ENCODE results near the gene NXPH3. TPM values are rescaled to one million over a fixed set of nuclear protein-coding genes. Genes with fewer than 3 reads are reported as not detected.

Gene NXPH3
- total and polyA plus RNA-seq, 10 of the 15 experiments (the other 5 are each of a cell fraction or from before 2014, with no cell fraction given): 0.08 to 0.35 (median 0.12) TPM; not detected in 2

DNA sequence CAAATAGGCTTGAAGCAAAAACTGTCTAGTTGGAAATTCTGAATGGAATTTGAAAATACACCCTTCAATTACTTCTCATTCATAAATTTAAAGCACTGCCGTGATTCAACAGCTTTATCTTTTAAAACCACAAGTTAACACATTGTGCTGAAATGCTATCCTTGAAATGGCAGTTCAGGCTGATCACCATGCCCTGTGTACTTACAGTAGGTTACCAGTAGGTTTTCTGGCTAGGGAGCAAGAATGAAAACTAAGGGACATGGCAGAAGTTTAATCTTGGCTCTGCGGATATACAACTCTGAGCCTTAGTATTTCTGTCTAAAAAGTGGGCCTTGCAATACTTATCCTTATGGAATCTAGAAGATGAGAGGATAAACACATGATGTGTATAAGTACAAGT is 28.0 kb downstream of the NXPH3 start:
- no peaks in the 10 kb centered on the region for H3K79me2 ChIP-seq (ENCODE audit: control insufficient read depth, insufficient read depth, low read length)
- ATAC-seq: no peak
- intact Hi-C loops (cut with micrococcal nuclease; ENCODE audit: unreplicated experiment) (no loop called here), in situ Hi-C loops (cut with MboI) (no loop called here)
- H3K9ac ChIP-seq (ENCODE audit: control insufficient read depth, insufficient read depth, low read length): no peak overlapping the region
- H3K27me3 ChIP-seq (replicated peaks in 1 of 2; ENCODE audit: control insufficient read depth in 2 of 2, insufficient read depth in 2 of 2, low read length in 1 of 2): no peaks in the 10 kb centered on the region
- POLR2A ChIA-PET: interaction anchor here (0.6 to 1.4 kb wide), 2 partner anchors 81 to 200 kb away, joined by 3 to 6 read pairs; no protein-coding TSS in a partner anchor
- H3K9me3 ChIP-seq (replicated peaks; ENCODE audit: control insufficient read depth, insufficient read depth, low read length): no peaks in the 10 kb centered on the region
- no peak overlapping the region for H2AFZ ChIP-seq (ENCODE audit: control insufficient read depth, low read depth, low read length)
- BruUV-seq (replicated peaks): no TSS peak
- H3K4me3 ChIP-seq: no peak overlapping the region
- no peak for FAIRE-seq
- no peak overlapping the region for H3K4me2 ChIP-seq (ENCODE audit: control insufficient read depth, insufficient read depth)
- SMC1A ChIA-PET (ENCODE audit: uncharacterized antibody, unreplicated experiment): interaction anchor here (0.6 to 1.6 kb wide), 2 partner anchors 12 to 92 kb away, joined by 4 read pairs; no protein-coding TSS in a partner anchor
- H3K36me3 ChIP-seq (ENCODE audit: control insufficient read depth in 2 of 2, insufficient read depth in 2 of 2, low read length in 1 of 2): peaks cover 10 to 16% of the 10 kb centered on the region in 2 experiments
- RAD21 ChIA-PET (ENCODE audit: unreplicated experiment): no interaction called here
- DNase-seq (ENCODE audit: low read depth, low spot score): no peak
- TF ChIP-seq EP300 (IDR thresholded peaks at IDR 0.05; ENCODE audit: borderline replicate concordance in 1 of 2, control insufficient read depth in 1 of 2, low read depth in 2 of 2, low read length in 2 of 2) (no peak), POU2F2 (IDR thresholded peaks at IDR 0.05; ENCODE audit: borderline replicate concordance, low read depth, low read length) (no peak), WRNIP1 (IDR thresholded peaks at IDR 0.05; ENCODE audit: borderline replicate concordance, low read depth, low read length) (no peak), BHLHE40 (IDR thresholded peaks at IDR 0.05; ENCODE audit: borderline replicate concordance in 1 of 2, low read depth in 2 of 2, low read length in 1 of 2) (no peak), JUNB (IDR thresholded peaks at IDR 0.05) (no peak), HCFC1 (IDR thresholded peaks at IDR 0.05; ENCODE audit: low read length) (no peak), CBX3 (IDR thresholded peaks at IDR 0.05; ENCODE audit: borderline replicate concordance, low read depth) (no peak), CEBPB (IDR thresholded peaks at IDR 0.05; ENCODE audit: borderline replicate concordance in 1 of 2, low read depth in 2 of 2, low read length in 2 of 2) (no peak), LARP7 (IDR thresholded peaks at IDR 0.05) (no peak), NFXL1 (IDR thresholded peaks at IDR 0.05; ENCODE audit: borderline replicate concordance) (no peak), ZBED1 (IDR thresholded peaks at IDR 0.05; ENCODE audit: borderline replicate concordance) (no peak), KAT2A (conservative IDR thresholded peaks at IDR 0.05; ENCODE audit: control insufficient read depth, low read depth, low read length) (no peak), STAT3 (IDR thresholded peaks at IDR 0.05; ENCODE audit: low read depth, low read length) (no peak), POLR2A (IDR thresholded peaks at IDR 0.05; ENCODE audit: low read depth, low read length) (no peak), SREBF2 (IDR thresholded peaks at IDR 0.05; ENCODE audit: low read length) (no peak)
- TF ChIP-seq, protein P1, sequence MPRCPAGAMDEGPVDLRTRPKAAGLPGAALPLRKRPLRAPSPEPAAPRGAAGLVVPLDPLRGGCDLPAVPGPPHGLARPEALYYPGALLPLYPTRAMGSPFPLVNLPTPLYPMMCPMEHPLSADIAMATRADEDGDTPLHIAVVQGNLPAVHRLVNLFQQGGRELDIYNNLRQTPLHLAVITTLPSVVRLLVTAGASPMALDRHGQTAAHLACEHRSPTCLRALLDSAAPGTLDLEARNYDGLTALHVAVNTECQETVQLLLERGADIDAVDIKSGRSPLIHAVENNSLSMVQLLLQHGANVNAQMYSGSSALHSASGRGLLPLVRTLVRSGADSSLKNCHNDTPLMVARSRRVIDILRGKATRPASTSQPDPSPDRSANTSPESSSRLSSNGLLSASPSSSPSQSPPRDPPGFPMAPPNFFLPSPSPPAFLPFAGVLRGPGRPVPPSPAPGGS (IDR thresholded peaks at IDR 0.05; ENCODE audit: borderline replicate concordance, insufficient read depth, low read depth, low read length, poor library complexity, severe bottlenecking): no peak
- TF ChIP-seq, protein P2, sequence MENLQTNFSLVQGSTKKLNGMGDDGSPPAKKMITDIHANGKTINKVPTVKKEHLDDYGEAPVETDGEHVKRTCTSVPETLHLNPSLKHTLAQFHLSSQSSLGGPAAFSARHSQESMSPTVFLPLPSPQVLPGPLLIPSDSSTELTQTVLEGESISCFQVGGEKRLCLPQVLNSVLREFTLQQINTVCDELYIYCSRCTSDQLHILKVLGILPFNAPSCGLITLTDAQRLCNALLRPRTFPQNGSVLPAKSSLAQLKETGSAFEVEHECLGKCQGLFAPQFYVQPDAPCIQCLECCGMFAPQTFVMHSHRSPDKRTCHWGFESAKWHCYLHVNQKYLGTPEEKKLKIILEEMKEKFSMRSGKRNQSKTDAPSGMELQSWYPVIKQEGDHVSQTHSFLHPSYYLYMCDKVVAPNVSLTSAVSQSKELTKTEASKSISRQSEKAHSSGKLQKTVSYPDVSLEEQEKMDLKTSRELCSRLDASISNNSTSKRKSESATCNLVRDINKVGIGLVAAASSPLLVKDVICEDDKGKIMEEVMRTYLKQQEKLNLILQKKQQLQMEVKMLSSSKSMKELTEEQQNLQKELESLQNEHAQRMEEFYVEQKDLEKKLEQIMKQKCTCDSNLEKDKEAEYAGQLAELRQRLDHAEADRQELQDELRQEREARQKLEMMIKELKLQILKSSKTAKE (IDR thresholded peaks at IDR 0.05; ENCODE audit: low read depth, poor library complexity, severe bottlenecking): no peak
- no peaks in the 10 kb centered on the region for H3K4me1 ChIP-seq (ENCODE audit: control insufficient read depth, insufficient read depth, low read length)
- H3K27ac ChIP-seq (ENCODE audit: control insufficient read depth, insufficient read depth): no peak overlapping the region
- 97% methylated on average over 2 of the region's 2 CpGs for WGBS (ENCODE audit: insufficient coverage, insufficient replicate concordance, low lambda C conversion rate, missing lambda C conversion rate)
- CTCF ChIA-PET: interaction anchor here (1.6 kb wide), 1 partner anchor 491 kb away, joined by 3 read pairs; no protein-coding TSS in a partner anchor
- no peaks in the 10 kb centered on the region for H4K20me1 ChIP-seq (ENCODE audit: control insufficient read depth, insufficient read depth)

Measured in GM12878 (cell line).